ENCODE results near the gene CELSR2.
A peak's percentile ranks its signal among the peaks of the same experiment; 100 is the strongest.
"Not testable (repeated sequence)": the region's sequence is repeated elsewhere in the genome, so short reads cannot be mapped to it uniquely, and the experiment has no call there.

The CELSR2 gene

DNA sequence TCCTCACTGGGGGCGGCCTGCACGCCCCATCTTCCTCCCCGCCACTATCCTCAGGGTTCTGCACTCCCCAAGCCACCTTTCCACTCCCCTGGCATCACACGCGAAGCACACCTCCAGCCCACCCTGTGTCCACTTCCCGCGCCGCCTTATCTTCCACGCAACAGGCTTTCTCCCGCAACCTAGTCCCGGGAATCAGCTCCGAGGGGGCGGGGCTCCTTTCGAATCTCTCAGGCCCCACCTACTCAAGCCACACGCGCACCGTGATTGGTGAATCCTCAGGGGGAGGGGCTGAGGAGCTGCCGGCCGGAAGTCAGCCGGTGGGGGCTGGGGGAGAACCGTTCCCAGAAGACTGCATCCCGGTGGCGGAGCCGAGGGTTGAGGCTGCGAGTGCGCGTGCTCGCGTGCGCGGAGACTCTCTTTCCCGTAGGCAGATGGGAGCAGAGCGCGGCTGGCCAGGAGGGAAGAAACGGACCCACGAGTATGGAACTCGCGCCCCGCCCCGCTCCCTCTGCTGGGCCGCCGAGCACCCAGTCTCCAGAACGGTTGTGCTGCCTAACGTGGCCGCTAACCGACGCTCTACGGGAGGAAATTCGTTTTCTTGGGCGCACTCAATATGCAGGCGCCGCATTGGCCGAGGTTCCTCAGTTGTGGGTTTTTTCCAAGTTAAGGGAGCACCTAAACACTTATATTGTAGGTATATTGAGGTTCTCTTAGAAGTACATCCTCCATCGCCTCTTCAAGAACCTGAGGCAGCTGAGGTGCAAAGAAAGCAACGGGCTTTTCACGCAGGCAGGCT lies 33.8 kb downstream of the CELSR2 start, which contains the start of gene PSRC1:
PSRC1 (minus strand) TSS at position 194 of the 796 bp plus-strand sequence.
- peak; percentile 93 for DNase-seq

DNA sequence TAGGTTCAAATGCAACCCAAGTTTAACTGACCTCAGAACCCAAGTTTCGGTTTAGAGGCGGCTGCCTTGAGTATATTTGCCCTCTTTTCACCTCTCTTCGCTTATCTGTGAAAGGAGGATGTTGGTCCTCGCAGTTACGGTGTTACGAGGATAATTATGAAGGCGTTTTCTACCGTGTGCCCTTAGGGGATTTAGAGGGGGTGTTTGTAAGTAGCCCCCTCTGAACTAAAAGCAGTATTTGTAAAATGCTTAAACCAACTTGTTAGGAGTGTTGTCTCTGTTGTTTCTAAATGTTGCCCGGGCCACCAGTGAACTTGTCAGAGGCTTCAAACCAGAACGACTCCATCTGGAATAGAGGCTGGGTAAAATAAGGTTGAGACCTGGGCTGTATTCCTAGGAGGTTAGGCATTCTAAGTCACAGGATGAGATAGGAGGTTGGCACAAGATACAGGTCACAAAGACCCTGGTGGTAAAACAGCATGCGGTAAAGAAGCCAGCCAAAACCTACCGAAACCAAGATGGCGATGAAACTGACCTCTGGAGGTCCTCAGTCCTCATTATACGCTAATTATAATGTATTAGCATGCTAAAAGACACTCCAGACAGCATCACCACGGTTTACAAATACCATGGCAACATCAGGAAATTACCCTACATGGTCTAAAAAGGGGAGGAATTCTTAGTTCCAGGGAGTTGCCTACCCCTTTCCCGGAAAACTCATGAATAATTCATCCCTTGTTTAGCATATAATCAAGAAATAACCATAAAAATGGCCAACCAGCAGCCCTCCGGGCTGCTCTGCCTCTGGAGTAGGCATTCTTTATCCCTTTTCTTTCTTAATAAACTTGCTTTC lies 34.6 kb downstream of the CELSR2 start:
- no peak for DNase-seq

DNA sequence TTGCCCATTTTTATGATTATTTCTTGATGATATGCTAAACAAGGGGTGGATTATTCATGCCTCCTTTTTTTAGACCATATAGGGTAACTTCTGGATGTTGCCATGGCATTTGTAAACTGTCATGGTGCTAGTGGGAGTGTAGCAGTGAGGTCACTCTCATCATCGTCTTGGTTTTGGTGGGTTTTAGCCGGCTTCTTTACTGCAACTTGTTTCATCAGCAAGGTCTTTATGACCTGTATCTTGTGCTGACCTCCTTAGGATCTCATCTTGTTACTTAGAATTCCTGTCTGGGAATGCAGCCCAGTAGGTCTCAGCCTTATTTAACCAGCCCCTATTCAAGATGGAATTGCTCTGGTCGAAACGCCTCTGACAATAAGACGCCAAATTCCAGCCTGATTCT lies 37.4 kb downstream of the CELSR2 start:
- not testable (repeated sequence) for DNase-seq

DNA sequence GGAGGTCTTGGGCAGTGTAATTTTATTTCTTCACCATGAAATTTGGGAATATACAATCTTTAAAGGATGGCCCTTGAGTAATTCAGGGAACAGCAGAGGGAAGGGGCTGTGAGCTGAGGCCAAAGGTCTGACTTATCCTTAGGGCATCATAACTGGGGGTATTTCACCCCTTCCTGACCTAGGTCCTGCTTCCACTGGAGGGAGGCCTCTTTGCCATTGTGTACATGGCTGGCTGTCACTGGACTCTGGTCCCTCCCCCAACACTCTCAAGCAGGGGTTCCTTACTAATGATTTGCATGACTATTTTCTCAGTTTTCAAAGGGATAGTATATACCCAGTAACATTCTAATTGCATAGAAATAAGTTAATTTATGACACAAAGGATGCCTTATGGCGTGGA lies 40.8 kb downstream of the CELSR2 start:
- no peak for DNase-seq

DNA sequence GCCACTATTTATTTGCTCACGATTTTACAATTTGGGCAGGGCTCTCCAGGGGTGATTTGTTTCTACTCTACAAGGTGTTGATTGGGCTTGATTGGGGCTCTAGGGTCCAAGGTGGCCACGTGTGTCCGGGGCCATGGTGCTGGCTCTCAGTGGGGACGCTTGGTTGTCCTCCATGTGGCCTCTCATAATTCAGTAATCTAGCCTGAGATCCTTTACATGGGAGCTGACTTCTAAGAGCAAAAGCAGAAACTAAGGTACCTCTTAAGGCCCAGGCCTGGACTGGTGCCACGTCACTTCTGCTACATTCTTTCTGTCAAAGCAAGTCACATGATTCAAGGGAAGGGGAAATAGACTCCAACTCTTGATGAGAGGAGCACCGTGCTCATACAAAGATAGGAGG lies 41.7 kb downstream of the CELSR2 start:
- DNase-seq: no peak

DNA sequence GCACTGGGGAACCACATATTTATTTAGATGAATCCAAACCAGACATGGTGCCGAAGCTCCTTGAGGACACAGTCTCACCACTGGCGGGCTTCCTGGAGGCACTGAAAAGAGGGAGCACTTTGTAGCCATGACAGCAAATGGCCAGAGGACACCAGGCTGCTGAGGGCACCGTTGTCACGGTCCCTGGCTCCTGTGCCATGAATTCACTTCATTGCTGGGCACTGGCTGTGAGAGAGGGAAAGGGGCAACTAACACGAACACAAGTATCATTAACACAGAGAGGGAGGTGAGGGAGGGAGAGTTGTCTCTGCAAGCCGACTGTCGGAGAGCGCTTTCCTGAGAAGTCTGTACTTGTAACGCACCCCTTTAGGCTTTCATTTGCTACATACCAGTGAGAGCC lies 43.0 kb downstream of the CELSR2 start:
- DNase-seq: no peak

DNA sequence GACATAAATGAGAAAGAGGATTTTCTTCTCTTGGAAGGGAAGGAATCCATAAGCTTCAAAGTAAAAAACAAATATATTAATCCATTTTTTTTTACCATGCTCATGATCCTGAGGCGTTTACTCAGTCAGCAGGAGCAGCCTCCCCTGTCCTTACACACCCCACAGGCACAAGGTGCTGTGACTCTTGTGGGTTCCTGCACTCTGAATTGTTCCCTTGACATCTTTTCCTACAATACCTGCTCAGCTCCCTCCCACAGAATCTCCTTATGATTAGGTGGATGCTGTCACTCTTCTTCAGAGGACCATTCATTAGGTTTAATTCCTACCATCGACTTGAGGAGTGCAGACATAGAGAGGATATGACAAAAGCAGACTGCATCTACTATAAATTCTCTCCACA lies 43.7 kb downstream of the CELSR2 start:
- DNase-seq: no peak

DNA sequence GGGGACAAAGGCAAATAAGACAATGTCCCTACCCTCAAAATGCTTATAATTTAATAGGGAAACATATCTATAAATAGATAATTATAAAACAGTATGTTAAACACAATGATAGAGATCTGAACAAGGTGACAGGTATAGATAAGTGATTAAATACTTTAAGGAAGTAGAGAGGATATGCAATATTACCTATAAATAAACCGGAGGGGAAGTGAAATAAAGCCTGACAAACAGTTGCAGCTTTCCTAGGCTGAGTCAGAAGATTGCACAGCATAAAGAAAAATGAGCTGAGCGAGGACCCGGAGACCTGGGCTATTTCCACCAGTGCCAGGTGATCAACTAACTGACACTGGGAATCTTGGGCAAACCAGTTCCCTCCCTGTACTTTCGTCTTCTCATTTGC lies 45.1 kb downstream of the CELSR2 start:
- DNase-seq: no peak

DNA sequence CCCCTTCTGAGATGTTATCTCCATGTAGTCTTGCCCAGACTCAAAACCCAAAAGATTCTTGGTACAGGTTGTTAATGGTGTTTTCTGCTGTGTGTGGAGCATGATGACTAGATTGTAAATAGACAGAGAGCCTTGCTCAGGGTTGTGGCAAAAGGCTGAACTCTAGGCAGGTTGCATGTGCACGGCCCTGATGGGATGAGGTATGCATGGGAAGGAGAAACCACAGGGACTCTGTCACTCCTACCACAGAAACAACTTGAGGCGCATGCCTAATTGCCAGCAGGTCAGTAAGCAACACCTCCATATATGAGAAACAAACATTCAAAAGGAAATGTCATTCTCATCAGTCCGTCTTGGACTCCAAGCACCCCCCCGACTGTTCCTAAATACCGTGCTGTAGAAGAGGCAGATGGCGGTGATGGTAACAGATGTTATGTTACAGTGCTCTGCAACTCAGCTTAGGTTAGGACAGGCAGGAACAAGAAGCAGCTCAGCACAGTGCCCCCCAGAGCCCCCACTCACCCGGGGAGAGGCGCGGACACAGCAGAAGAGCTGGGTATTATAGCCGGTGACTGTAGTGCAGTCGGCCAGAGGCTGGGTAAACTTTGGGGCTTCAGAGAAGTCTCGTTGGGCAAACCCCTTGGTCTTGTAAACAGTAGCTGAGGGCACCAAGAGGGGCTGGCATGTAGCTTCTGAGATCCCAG lies 46.5 kb downstream of the CELSR2 start:
- DNase-seq: no peak

DNA sequence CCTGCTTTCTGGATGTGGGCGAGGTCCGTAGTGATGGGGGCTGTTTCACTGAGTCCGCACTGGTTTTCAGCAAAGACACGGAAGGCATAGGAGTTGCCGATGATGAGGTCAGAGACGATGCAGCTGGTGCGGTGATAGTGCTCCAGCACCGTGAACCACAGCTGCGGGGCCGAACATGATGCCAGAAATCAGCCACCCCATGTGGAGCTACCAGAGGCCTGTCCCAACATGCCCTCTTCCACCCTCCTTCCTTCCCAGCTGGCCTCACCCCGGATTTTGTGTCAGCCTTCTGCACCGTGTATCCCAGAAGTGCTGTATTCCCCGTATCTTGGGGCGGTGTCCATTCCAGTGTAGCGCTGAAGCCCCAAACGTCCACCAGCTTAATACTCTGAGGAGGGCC lies 47.4 kb downstream of the CELSR2 start:
- DNase-seq: no peak

DNA sequence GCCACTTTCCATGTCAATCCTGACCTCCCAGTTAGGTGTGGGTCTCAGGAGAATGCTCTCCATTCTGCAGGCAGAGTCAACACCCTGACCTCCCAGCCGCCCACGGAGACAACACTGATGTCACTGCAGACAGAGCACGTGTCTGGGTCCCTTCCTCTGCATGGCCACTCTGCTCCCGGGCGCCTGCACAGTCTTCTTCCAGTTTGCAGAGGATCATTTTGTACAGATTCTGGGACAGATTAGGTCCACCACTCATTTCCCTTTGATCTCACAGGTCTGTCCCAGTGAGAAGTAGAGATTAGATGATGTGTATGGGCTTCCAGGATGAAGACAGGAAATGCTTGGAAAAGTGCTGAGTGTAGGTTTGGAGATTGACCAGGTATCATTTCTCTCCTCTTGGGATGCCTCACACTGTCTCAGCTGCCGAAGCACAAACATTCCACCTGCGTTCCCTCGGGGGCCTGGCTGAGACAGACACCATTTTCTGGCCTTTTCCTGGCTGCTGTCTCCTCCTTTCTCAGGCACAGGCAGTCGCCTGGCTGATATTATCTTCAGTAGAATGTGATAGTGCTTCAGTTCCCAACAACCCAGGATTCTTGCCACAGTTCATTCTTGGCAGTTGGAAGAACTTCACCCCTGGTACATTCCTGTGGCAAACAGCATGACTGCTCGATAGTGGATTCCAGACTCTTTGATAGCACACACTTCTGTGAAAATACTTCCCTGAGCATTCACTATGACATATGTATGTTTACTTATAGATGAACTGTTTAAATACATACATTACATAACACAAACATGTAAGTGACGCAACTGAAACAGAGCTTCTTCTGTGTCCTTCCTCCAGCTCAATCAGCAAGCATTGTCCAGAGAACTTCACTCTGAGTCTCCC lies 49.6 kb downstream of the CELSR2 start:
- DNase-seq: peak; percentile 33

DNA sequence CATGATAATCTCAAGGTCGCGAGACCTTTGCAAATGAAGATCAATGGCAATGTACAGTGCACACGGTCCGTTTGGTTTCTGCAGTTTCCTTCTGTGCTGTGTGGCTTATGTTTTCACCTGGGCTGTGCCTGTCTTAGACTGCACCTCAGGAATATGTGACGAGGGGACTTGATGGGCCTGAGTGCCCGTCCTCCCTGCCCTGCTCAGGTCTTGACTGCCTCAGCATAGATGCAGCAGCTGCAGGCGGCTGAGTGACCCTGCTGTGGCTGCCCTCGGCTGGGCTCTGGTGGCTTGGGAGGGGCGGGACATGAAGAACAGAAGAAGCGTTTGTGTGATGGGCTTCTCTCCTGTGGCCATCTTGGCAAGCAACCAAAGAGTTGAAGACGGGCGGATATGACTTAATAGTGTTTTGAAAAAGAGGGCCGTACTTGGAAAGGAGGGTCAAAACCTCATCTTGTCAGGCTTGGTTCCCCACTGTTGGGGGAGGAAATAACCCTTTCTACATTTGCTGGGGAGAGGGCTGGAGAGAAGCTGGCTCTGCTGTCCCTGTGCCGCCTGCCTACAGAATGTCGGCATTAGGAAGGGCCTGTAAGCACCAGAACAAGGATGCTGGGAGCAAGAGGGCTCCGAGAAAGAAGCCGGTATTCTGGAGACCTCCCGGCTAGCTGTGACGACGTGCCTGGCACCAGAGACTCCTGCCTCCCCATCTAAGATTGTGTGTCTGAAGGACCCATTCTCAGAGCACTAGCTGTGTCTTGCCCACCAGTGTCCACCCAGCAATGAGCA lies 50.4 kb downstream of the CELSR2 start:
- DNase-seq: no peak

DNA sequence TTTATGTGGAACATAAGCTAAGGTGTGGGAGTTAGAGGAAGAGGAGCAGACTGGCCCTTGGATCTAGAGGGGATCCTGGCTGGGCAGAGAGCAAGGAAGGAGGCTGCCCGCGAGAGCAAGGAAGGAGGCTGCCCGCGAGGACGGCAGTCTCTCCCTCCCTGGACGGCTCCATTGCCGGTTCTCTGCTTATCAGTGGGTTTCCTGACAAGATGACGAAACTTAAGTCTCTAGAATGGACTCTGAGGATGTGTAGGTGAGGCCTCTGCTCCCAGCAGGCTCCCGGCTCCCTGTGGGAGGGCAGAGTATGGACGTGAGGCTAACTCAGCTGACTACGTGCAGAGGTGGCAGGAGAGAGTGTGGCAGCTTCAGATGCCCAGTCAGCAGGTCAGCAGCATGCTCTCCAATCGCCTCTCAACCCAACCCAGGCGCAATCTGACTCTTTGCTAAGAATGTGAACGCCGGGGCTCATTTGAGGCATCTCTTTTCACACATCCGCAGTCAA lies 51.4 kb downstream of the CELSR2 start:
- DNase-seq: no peak

DNA sequence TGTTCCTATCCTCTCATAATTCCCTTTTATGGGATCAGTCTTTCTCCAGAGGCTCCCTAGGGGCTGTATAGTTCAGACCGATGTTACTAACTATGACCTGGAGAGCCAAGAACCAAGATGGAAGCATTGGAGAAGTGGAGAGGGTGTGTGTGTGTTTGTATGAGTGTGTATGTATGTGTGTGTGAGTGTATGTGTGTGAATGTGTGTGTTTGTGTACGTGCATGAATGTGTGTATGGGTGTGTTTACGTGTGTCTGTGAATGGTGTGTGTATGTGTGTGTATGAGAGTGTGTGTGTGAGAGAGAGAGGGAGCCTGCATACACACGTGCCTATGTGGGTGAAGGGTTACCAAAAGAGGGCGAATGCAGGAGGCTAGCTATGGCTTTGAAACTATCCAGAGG lies 52.5 kb downstream of the CELSR2 start:
- DNase-seq: no peak

DNA sequence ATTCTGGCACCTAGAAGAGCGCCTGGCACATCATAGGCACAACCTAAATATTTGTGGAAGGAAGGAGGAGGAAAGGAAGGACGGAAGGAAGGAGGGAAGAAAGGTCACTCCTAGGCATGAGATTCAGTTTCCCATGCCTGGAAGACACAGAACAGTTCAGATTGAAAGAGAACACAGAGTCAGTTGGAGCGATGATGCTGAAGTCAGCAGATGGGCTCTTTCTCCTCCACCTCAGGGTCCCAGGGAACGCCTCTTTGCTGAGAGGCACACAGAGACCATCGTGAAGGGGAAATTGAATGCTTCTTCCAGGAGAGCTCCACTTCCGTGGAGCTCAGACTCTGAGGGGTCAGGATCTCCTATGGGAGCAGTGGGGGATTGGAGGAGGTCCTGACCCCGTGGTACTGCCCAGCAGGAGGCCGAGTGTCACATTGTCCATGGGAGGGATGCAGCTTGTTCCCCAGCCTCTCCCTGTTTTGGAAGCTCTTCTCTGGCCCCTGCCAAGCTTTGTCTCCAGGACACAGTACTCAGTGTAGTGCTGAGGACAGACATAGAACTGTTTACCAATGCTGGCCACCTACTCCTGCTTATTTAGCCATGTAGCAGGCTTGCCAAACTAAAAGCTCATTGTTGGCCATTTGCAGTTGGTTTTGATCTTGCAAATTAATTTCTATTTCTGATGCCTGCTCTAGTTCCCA lies 55.0 kb downstream of the CELSR2 start:
- DNase-seq: no peak

DNA sequence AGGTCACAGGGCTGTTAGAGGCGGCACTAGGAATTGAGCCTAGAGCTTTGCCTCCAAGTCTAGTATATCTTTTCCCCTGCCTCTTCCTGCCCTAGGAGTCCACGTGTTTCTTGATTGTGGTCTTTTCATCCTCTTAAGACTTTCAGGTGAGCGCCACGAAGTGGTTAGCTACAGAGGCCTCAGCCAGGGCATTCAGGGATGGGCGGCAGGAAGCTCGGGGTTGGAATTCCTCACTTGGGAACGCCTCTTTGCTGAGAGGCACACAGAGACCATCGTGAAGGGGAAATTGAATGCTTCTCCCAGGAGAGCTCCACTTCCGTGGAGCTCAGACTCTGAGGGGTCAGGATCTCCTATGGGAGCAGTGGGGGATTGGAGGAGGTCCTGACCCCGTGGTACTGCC lies 56.7 kb downstream of the CELSR2 start:
- DNase-seq: not testable (repeated sequence)

DNA sequence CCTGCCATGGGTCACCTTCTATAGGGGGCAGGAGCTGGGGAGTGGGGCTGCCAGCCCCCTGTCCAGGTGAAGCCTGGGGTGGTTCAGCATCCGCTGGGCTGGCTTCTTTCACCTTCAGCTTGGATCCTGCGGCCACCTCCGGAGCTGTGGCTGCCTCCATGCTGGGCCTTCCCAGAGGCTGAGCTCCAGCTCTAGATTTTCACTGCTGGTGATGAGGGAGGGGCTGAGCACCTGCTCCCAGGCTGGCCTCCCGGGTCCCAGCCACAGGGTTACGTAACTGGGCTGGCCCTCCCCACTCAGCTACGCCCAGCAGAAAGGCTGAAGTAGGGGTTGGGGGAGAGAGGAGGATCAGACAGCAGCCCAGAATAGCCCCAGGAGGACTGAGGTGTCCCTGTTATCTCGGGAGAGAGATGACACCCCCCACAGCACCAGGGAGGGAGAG lies 57.5 kb downstream of the CELSR2 start, which contains the start of gene MYBPHL:
MYBPHL (minus strand) TSS at position 180 of the 442 bp plus-strand sequence; CDS start at position 160, 20 bp downstream.
- no peak for DNase-seq

DNA sequence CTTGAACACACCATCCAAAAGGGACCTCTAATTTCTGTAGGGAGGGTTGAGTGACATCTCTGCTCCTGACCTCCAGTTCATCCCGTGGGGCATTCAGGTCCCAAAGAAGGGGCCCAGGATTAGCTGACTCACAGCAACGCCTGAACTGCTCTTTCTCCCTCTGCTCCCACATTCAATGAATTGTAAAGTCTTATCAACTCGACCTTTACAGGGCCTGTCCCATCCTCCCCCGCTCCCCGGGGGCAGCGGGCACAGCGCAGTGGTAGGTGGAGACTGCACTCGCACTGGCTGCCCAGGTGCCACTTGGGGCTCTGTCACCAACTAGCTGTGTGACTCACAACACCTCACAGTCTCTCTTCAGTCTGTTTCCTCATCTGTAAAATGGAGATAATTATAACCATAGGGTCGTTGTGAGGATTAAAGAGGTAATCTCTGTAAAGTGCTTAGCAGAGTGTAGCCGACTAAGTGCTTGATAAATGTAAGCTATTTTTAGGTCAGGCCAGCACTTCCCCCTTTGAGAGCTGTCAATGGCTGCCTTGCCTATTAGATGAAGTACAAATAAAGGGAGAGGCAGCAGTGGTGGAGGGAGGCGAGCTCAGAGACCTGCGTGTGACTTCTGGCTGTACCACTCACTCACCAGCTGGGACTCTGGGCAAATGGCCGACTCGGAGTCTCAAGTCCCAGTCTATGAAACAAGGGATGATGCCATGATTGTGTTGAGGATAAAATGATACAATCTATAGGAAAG lies 58.1 kb downstream of the CELSR2 start:
- DNase-seq: no peak

DNA sequence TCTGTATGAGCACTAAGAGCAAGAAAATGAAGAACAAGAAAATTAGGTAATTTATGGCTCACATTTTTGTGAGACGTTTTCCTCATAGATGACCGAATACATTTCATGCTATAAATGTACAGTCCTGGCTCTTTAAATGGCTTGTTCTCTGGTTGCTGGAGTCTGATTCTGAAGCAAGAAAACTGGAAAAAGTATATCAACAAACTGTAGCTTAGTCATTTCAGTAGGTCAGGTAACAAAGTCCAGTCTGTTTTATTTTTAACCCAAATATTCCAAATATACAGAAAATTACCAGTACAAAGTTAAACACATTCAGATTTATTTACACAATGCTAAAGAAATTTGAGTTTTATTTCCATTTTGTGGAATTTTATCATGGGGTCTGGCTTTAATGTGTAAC lies 60.0 kb downstream of the CELSR2 start:
- no peak for DNase-seq

DNA sequence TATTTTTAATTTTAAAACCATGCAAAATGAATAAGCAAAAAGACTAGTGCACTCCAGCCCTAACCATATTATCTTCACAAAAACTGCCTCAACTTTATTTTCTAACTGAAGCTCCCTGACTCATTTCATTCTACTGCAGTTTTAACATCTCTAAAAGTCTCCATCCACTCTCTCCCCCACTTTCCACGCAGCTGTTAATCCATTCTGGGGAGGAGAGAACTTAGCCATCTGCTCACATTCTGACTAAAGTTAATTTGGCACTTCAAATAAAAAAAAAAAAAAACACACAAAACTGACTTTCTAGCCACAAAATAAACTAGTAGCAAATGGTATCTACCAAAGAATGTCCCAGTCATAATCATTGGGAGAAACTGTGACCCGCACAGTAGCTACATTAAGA lies 62.9 kb downstream of the CELSR2 start:
- DNase-seq: no peak
